MM.1S (cell line): Measurements from ENCODE around the gene RASL10A.

Source experiments
- DNase-seq: peaks from one replicate; pipeline ENCODE4 v3.0.0-alpha.2; 2015
- H2AFZ ChIP-seq: fragments of 300-600 bp; sonication (generic); 2 replicates; pipeline ENCODE4 v1.6.0; 2016; ENCODE audit warnings: antibody characterized with exemption, low read length
- H3F3A ChIP-seq: fragments of 300-600 bp; sonication (generic); 2 replicates; pipeline ENCODE4 v1.6.1; 2016; ENCODE audit warnings: mild to moderate bottlenecking, antibody characterized with exemption, low read length, moderate library complexity, mixed read lengths; ENCODE audit not compliant: insufficient read depth
- H3K27ac ChIP-seq: fragments of 300-600 bp; sonication (generic); 2 replicates; pipeline ENCODE4 v1.5.1; 2016; ENCODE audit warnings: mild to moderate bottlenecking, low read length
- H3K27me3 ChIP-seq: fragments of 300-600 bp; sonication (generic); replicated peaks from 2 replicates; pipeline ENCODE4 v1.6.0; 2016; ENCODE audit warnings: low read length; ENCODE audit not compliant: insufficient read depth
- H3K36me3 ChIP-seq: fragments of 300-600 bp; sonication (generic); replicated peaks from 2 replicates; pipeline ENCODE4 v1.6.1; 2016; ENCODE audit warnings: mild to moderate bottlenecking, low read length, mixed read lengths; ENCODE audit not compliant: insufficient read depth
- H3K4me1 ChIP-seq: fragments of 300-600 bp; sonication (generic); 2 replicates; pipeline ENCODE4 v1.6.1; 2016; ENCODE audit warnings: low read length, mixed read lengths
- H3K4me2 ChIP-seq: fragments of 300-600 bp; sonication (generic); 2 replicates; pipeline ENCODE4 v1.6.0; 2016; ENCODE audit warnings: low read depth, low read length
- H3K4me3 ChIP-seq: fragments of 300-600 bp; sonication (generic); 2 replicates; pipeline ENCODE4 v1.5.1; 2016; ENCODE audit warnings: low read length, mixed read lengths
- H3K79me2 ChIP-seq: fragments of 300-600 bp; sonication (generic); 2 replicates; pipeline ENCODE4 v1.6.1; 2016; ENCODE audit warnings: mixed run types, low read length, mixed read lengths
- H3K9ac ChIP-seq: fragments of 300-600 bp; sonication (generic); 2 replicates; pipeline ENCODE4 v1.6.1; 2016; ENCODE audit warnings: low read length, mixed read lengths
- H3K9me2 ChIP-seq: fragments of 300-600 bp; sonication (generic); replicated peaks from 2 replicates; pipeline ENCODE4 v1.6.1; 2016; ENCODE audit warnings: mild to moderate bottlenecking, low read length, mixed read lengths; ENCODE audit not compliant: insufficient read depth
- H3K9me3 ChIP-seq: fragments of 300-600 bp; sonication (generic); replicated peaks from 2 replicates; pipeline ENCODE4 v1.6.1; 2016; ENCODE audit warnings: mild to moderate bottlenecking, low read length, mixed read lengths; ENCODE audit not compliant: insufficient read depth
- H4K20me1 ChIP-seq: fragments of 300-600 bp; sonication (generic); 2 replicates; pipeline ENCODE4 v1.6.1; 2016; ENCODE audit warnings: mild to moderate bottlenecking, low read length, moderate library complexity, mixed read lengths; ENCODE audit not compliant: insufficient read depth
- EZH2 ChIP-seq: fragments of 300-600 bp; sonication (generic); optimal IDR thresholded peaks from 2 replicates; pipeline ENCODE3; 2017; ENCODE audit warnings: low read depth, mild to moderate bottlenecking, antibody characterized with exemption, low read length, mixed read lengths
- EZH2phosphoT487 ChIP-seq: fragments of 300-600 bp; sonication (generic); IDR thresholded peaks from 2 replicates; pipeline ENCODE4 v1.6.1; 2018; ENCODE audit warnings: antibody characterized with exemption, low read length
- TF ChIP-seq, protein P1 (sequence below): fragments of 300-600 bp; sonication (generic); IDR thresholded peaks from 2 replicates; pipeline ENCODE4 v1.5.1; 2016; ENCODE audit warnings: antibody characterized with exemption, low read length, mixed read lengths

Gene RASL10A

DNA sequence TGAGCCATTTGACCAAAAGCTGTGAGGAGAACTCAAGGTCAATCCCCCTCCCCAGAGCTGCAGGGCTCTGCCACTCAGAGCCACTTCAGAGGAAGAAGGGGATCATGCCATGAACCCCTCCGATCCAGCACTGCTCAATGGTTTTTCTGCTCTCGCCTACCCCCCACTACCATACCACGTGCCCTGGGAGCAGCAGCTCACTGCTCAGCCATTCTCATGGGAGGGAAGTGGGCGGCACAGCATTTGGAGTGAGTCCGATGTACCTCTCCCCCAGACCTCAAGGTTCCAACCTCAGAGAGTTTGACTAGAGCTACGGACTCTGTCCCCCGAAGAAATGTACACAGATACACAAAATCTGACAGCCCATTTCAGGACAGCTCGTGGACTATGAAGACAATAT is 38.4 kb upstream of the RASL10A start:
- Histone ChIP-seq H3K4me1 (no peaks in the 10 kb centered on the region), H3F3A (no peaks in the 10 kb centered on the region), H3K9ac (no peak overlapping the region), H2AFZ (no peak overlapping the region), H3K36me3 (peaks cover 5% of the 10 kb centered on the region; the same call in 1 of the 2 replicates), H3K4me3 (no peak overlapping the region), H3K9me2 (no peaks in the 10 kb centered on the region), H3K27me3 (no peaks in the 10 kb centered on the region), H4K20me1 (no peaks in the 10 kb centered on the region), H3K9me3 (no peaks in the 10 kb centered on the region), H3K27ac (no peak overlapping the region), H3K4me2 (no peak overlapping the region), H3K79me2 (no peaks in the 10 kb centered on the region)
- TF ChIP-seq EZH2 (no peak), EZH2phosphoT487 (no peak)
- TF ChIP-seq, protein P1, sequence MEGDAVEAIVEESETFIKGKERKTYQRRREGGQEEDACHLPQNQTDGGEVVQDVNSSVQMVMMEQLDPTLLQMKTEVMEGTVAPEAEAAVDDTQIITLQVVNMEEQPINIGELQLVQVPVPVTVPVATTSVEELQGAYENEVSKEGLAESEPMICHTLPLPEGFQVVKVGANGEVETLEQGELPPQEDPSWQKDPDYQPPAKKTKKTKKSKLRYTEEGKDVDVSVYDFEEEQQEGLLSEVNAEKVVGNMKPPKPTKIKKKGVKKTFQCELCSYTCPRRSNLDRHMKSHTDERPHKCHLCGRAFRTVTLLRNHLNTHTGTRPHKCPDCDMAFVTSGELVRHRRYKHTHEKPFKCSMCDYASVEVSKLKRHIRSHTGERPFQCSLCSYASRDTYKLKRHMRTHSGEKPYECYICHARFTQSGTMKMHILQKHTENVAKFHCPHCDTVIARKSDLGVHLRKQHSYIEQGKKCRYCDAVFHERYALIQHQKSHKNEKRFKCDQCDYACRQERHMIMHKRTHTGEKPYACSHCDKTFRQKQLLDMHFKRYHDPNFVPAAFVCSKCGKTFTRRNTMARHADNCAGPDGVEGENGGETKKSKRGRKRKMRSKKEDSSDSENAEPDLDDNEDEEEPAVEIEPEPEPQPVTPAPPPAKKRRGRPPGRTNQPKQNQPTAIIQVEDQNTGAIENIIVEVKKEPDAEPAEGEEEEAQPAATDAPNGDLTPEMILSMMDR = no peak
- no peak for DNase-seq

DNA sequence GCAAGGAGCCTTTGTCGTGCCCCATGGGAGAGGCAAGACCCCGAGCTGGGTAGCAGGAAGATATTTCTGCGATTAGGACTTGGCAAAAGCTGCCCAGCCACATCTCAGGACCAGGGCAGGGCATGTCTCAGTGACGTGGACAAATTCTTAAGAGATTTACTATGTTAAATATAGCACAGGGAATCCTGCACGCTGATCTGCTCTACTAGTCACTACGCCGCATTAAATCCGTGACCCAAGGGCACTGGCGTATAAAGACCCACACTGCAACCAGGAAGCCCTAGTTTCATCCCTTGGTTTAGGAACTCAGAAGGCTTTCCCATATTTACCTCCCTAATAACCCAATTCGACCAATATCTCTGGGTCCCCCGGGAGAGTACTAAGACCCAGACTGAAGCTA is 37.8 kb upstream of the RASL10A start:
- H4K20me1 ChIP-seq = no peaks in the 10 kb centered on the region
- no peaks in the 10 kb centered on the region for H3K27me3 ChIP-seq
- no peak overlapping the region for H3K9ac ChIP-seq
- no peak overlapping the region for H3K4me2 ChIP-seq
- H3K36me3 ChIP-seq = peaks cover 2% of the 10 kb centered on the region; the same call in 1 of the 2 replicates
- H3K79me2 ChIP-seq = no peaks in the 10 kb centered on the region
- no peaks in the 10 kb centered on the region for H3K9me2 ChIP-seq
- no peak for TF ChIP-seq EZH2phosphoT487
- TF ChIP-seq EZH2 = no peak
- TF ChIP-seq, protein P1 = no peak
- no peak for DNase-seq
- H3K27ac ChIP-seq = no peak overlapping the region
- H2AFZ ChIP-seq = no peak overlapping the region
- no peaks in the 10 kb centered on the region for H3F3A ChIP-seq
- H3K4me3 ChIP-seq = no peak overlapping the region
- no peaks in the 10 kb centered on the region for H3K9me3 ChIP-seq
- H3K4me1 ChIP-seq = no peaks in the 10 kb centered on the region

DNA sequence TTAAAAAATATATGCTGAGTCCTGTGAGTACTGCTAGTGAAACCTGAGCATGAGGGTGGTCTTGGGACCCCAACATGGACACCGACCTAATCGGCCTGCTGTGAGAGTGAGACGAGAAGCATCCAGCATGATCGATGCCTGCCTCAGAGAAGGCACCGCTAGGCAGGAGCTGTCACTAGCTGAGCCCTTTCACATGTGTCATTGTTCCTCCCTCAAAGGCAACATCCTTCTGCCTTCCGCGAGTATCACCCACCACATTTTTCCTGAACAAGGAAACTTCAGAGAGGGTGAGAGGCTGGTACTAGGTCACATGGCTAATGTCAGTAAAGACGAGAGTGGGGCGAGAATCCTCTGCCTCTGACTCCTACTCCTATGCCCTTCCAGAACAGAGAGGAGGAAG is 37.3 kb upstream of the RASL10A start:
- Histone ChIP-seq H3K79me2 (no peaks in the 10 kb centered on the region), H3K36me3 (peaks cover 5% of the 10 kb centered on the region; the same call in 1 of the 2 replicates), H3K4me3 (no peak overlapping the region), H3K27ac (no peak overlapping the region), H3K9ac (no peak overlapping the region), H2AFZ (no peak overlapping the region), H3K4me2 (no peak overlapping the region), H3K4me1 (no peaks in the 10 kb centered on the region), H3K9me2 (no peaks in the 10 kb centered on the region), H3F3A (no peaks in the 10 kb centered on the region), H4K20me1 (no peaks in the 10 kb centered on the region), H3K9me3 (no peaks in the 10 kb centered on the region), H3K27me3 (no peaks in the 10 kb centered on the region)
- TF ChIP-seq EZH2phosphoT487 (no peak), EZH2 (no peak)
- TF ChIP-seq, protein P1 = no peak
- DNase-seq = no peak
